Transverse colon (tissue), 3 donors: ENCODE measurements around the gene PIGR.

Experiments used
- CTCF ChIP-seq, 5 experiments: fragments of 200-600 bp in 3 of 5; fragments of 450-650 bp in 2 of 5; sonication (generic) in 3 of 5; IDR thresholded peaks; 1 replicate in 2 of 5; 2 replicates in 3 of 5; pipeline ENCODE4 v1.5.1; 2016 to 2017; ENCODE audit warnings: antibody characterized with exemption in 5 of 5, inconsistent platforms in 3 of 5, mild to moderate bottlenecking in 2 of 5, moderate library complexity in 1 of 5
- EP300 ChIP-seq: sonication (generic); formaldehyde crosslinking; IDR thresholded peaks from one replicate; pipeline ENCODE4 v1.6.1; 2017; ENCODE audit warnings: antibody characterized with exemption, low read depth
- POLR2A ChIP-seq: fragments of 450-650 bp; IDR thresholded peaks from one replicate; pipeline ENCODE4 v1.6.1; 2016; ENCODE audit warnings: antibody characterized with exemption, mild to moderate bottlenecking, moderate library complexity

GRCh38 chr1:206898915-206899431 is 47.3 kb downstream of the PIGR start:
- TF ChIP-seq POLR2A (no peak), EP300 (no peak), CTCF (IDR thresholded peaks at IDR 0.05) (no peak)
